DND-41 (cell line): Measurements from ENCODE around the gene DLG2.
"Not testable (repeated sequence)": the region's sequence is repeated elsewhere in the genome, so short reads cannot be mapped to it uniquely, and the experiment has no call there.

Source experiments
- EZH2 ChIP-seq: IDR thresholded peaks from 3 replicates; pipeline ENCODE4 v1.6.1; 2012; ENCODE audit warnings: borderline replicate concordance, low read depth, mild to moderate bottlenecking, moderate library complexity, low read length, inconsistent platforms; ENCODE audit not compliant: severe bottlenecking
- TF ChIP-seq, protein P1 (sequence below): IDR thresholded peaks from 2 replicates; pipeline ENCODE4 v1.5.1; 2012; ENCODE audit warnings: borderline replicate concordance, low read length, moderate library complexity, mild to moderate bottlenecking; ENCODE audit not compliant: poor library complexity, severe bottlenecking; ENCODE audit errors: extremely low read depth

- TF ChIP-seq, protein P1, sequence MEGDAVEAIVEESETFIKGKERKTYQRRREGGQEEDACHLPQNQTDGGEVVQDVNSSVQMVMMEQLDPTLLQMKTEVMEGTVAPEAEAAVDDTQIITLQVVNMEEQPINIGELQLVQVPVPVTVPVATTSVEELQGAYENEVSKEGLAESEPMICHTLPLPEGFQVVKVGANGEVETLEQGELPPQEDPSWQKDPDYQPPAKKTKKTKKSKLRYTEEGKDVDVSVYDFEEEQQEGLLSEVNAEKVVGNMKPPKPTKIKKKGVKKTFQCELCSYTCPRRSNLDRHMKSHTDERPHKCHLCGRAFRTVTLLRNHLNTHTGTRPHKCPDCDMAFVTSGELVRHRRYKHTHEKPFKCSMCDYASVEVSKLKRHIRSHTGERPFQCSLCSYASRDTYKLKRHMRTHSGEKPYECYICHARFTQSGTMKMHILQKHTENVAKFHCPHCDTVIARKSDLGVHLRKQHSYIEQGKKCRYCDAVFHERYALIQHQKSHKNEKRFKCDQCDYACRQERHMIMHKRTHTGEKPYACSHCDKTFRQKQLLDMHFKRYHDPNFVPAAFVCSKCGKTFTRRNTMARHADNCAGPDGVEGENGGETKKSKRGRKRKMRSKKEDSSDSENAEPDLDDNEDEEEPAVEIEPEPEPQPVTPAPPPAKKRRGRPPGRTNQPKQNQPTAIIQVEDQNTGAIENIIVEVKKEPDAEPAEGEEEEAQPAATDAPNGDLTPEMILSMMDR: not testable (repeated sequence)
- not testable (repeated sequence) for TF ChIP-seq EZH2
Observed at GRCh38 chr11:83434812-83435211, 2192.3 kb downstream of the DLG2 start.
